HFFc6 (cell line): ENCODE results near the gene AFAP1. TPM values are rescaled to one million over a fixed set of nuclear protein-coding genes. Genes with fewer than 3 reads are reported as not detected.

Experiments
- DNase-seq: peaks from one replicate; pipeline ENCODE4 v3.0.0-alpha.2; 2018
- H3K27ac Mint-ChIP-seq: 2 replicates; pipeline ENCODE4 v1.8.0; 2020; ENCODE audit warnings: mild to moderate bottlenecking, mixed read lengths
- H3K27me3 Mint-ChIP-seq: 2 replicates; pipeline ENCODE4 v1.8.0; 2021; ENCODE audit warnings: mild to moderate bottlenecking, moderate library complexity, mixed read lengths; ENCODE audit not compliant: insufficient read depth
- H3K36me3 Mint-ChIP-seq: 2 replicates; pipeline ENCODE4 v1.8.0; 2021; ENCODE audit warnings: low read depth, mixed read lengths
- H3K4me1 Mint-ChIP-seq: 2 replicates; pipeline ENCODE4 v1.8.0; 2020; ENCODE audit warnings: low read depth, mixed read lengths
- H3K4me3 Mint-ChIP-seq: 2 replicates; pipeline ENCODE4 v1.8.0; 2020; ENCODE audit warnings: mild to moderate bottlenecking, moderate library complexity, mixed read lengths
- H3K9me3 Mint-ChIP-seq: 2 replicates; pipeline ENCODE4 v1.8.0; 2020; ENCODE audit warnings: mild to moderate bottlenecking, mixed read lengths
- CTCF ChIP-seq: fragments of 200-600 bp; sonication (generic); IDR thresholded peaks from 2 replicates; pipeline ENCODE4 v1.5.0; 2021; ENCODE audit warnings: antibody characterized with exemption, mild to moderate bottlenecking
- total RNA-seq, 6 experiments: library from RNA; stranded (reverse); fragmentation: NEBNext Ultra II Directional; extraction: Animal tissue kit (Norgen Biotek cat#: 25700); gene quantifications; 2 replicates in 1 of 6; 3 replicates in 5 of 6; pipeline ENCODE4 v1.2.3, GENCODE V29; 2021

Gene AFAP1
- total RNA-seq, 6 experiments from 2014 or later = 99.7 to 116 (median 107) TPM

- Mint-ChIP-seq H3K27ac (peak overlapping the region; percentile 90), H3K36me3 (peaks cover 83% of the 10 kb centered on the region), H3K4me1 (peaks cover 99% of the 10 kb centered on the region), H3K27me3 (peaks cover 21% of the 10 kb centered on the region), H3K4me3 (peak overlapping the region; percentile 46), H3K9me3 (peaks cover 6% of the 10 kb centered on the region; the same call in 1 of the 2 replicates)
- DNase-seq = no peak
- TF ChIP-seq CTCF = no peak
Observed at GRCh38 chr4:7859326-7859725, 80.3 kb downstream of the AFAP1 start.

GRCh38 chr4:7858498-7858897 lies 81.2 kb downstream of the AFAP1 start:
- H3K4me1 Mint-ChIP-seq = peaks cover 99% of the 10 kb centered on the region
- H3K9me3 Mint-ChIP-seq = no peaks in the 10 kb centered on the region
- H3K27ac Mint-ChIP-seq = peak overlapping the region; percentile 90
- peak overlapping the region; percentile 78 for H3K4me3 Mint-ChIP-seq
- H3K36me3 Mint-ChIP-seq = peaks cover 83% of the 10 kb centered on the region
- H3K27me3 Mint-ChIP-seq = peaks cover 19% of the 10 kb centered on the region
- DNase-seq = no peak
- TF ChIP-seq CTCF = no peak

GRCh38 chr4:7857993-7858392 lies 81.7 kb downstream of the AFAP1 start:
- H3K9me3 Mint-ChIP-seq = no peaks in the 10 kb centered on the region
- peaks cover 19% of the 10 kb centered on the region for H3K27me3 Mint-ChIP-seq
- no peak for DNase-seq
- H3K4me3 Mint-ChIP-seq = peak overlapping the region; percentile 78
- H3K4me1 Mint-ChIP-seq = peaks cover 96% of the 10 kb centered on the region
- H3K36me3 Mint-ChIP-seq = peaks cover 82% of the 10 kb centered on the region
- H3K27ac Mint-ChIP-seq = peak overlapping the region; percentile 90
- TF ChIP-seq CTCF = no peak

- DNase-seq = peak; percentile 93
- H3K9me3 Mint-ChIP-seq = no peaks in the 10 kb centered on the region
- H3K4me3 Mint-ChIP-seq = peak overlapping the region; percentile 78
- H3K4me1 Mint-ChIP-seq = peaks cover 93% of the 10 kb centered on the region
- peak overlapping the region; percentile 90 for H3K27ac Mint-ChIP-seq
- H3K27me3 Mint-ChIP-seq = peaks cover 19% of the 10 kb centered on the region
- TF ChIP-seq CTCF = no peak
- peaks cover 82% of the 10 kb centered on the region for H3K36me3 Mint-ChIP-seq
Observed at GRCh38 chr4:7857238-7857701, 82.4 kb downstream of the AFAP1 start.

- Mint-ChIP-seq H3K9me3 (no peaks in the 10 kb centered on the region), H3K4me1 (peaks cover 86% of the 10 kb centered on the region), H3K27me3 (peaks cover 20% of the 10 kb centered on the region), H3K4me3 (peak overlapping the region; percentile 78), H3K27ac (peak overlapping the region; percentile 90), H3K36me3 (peaks cover 83% of the 10 kb centered on the region)
- TF ChIP-seq CTCF = no peak
- DNase-seq = no peak
Observed at GRCh38 chr4:7855731-7856130, 83.9 kb downstream of the AFAP1 start.
